HEK293T (cell line): ENCODE results near the gene SLC2A11.

Source experiments
- CTCF ChIA-PET: fragments of 350-600 bp; formaldehyde crosslinking; extraction: SDS; loops from one replicate; lab custom pipeline; 2021; ENCODE audit warnings: antibody characterized with exemption, inconsistent platforms; lab: Yijun Ruan, JAX
- POLR2A ChIA-PET: fragments of 350-600 bp; formaldehyde crosslinking; extraction: SDS; loops from one replicate; lab custom pipeline; 2020; ENCODE audit warnings: antibody characterized with exemption, inconsistent platforms; lab: Yijun Ruan, JAX
- DNase-seq: peaks from one replicate; pipeline ENCODE4 v3.0.0; 2012; ENCODE audit warnings: mixed read lengths; ENCODE audit errors: extremely low spot score
- ARNT ChIP-seq: fragments of 450-650 bp; IDR thresholded peaks from 2 replicates; pipeline ENCODE4 v1.6.1; 2017; ENCODE audit warnings: mild to moderate bottlenecking
- BHLHE40 ChIP-seq: fragments of 450-650 bp; IDR thresholded peaks from 2 replicates; pipeline ENCODE4 v1.6.1; 2016; ENCODE audit warnings: mild to moderate bottlenecking, moderate library complexity, borderline replicate concordance
- CTBP1 ChIP-seq: fragments of 450-650 bp; IDR thresholded peaks from 2 replicates; pipeline ENCODE4 v1.6.1; 2016; ENCODE audit warnings: borderline replicate concordance
- ELF4 ChIP-seq: fragments of 450-650 bp; IDR thresholded peaks from 2 replicates; pipeline ENCODE4 v1.6.1; 2017; ENCODE audit warnings: antibody characterized with exemption
- FOXA1 ChIP-seq: fragments of 450-650 bp; IDR thresholded peaks from 2 replicates; pipeline ENCODE4 v1.6.1; 2016; ENCODE audit warnings: mild to moderate bottlenecking
- FOXK2 ChIP-seq: fragments of 450-650 bp; IDR thresholded peaks from 2 replicates; pipeline ENCODE4 v1.6.1; 2016; ENCODE audit warnings: mild to moderate bottlenecking
- FOXM1 ChIP-seq: fragments of 450-650 bp; IDR thresholded peaks from 2 replicates; pipeline ENCODE4 v1.6.1; 2017; ENCODE audit warnings: mild to moderate bottlenecking, borderline replicate concordance
- HDGF ChIP-seq: fragments of 450-650 bp; IDR thresholded peaks from 2 replicates; pipeline ENCODE4 v1.6.1; 2017; ENCODE audit warnings: antibody characterized with exemption, borderline replicate concordance
- L3MBTL2 ChIP-seq: fragments of 450-650 bp; conservative IDR thresholded peaks from 2 replicates; pipeline ENCODE4 v1.6.1; 2016; ENCODE audit warnings: mild to moderate bottlenecking
- LEF1 ChIP-seq: fragments of 450-650 bp; IDR thresholded peaks from 2 replicates; pipeline ENCODE4 v1.6.1; 2017; ENCODE audit warnings: mild to moderate bottlenecking, borderline replicate concordance
- NFRKB ChIP-seq: fragments of 450-650 bp; IDR thresholded peaks from 2 replicates; pipeline ENCODE4 v1.6.1; 2016; ENCODE audit warnings: mild to moderate bottlenecking, moderate library complexity
- SP1 ChIP-seq: fragments of 450-650 bp; IDR thresholded peaks from 2 replicates; pipeline ENCODE4 v1.6.1; 2017
- SUZ12 ChIP-seq: fragments of 450-650 bp; IDR thresholded peaks from 2 replicates; pipeline ENCODE4 v1.6.1; 2016; ENCODE audit warnings: mild to moderate bottlenecking
- TARDBP ChIP-seq: fragments of 450-650 bp; IDR thresholded peaks from 2 replicates; pipeline ENCODE4 v1.6.1; 2016
- ZNF384 ChIP-seq: fragments of 450-650 bp; IDR thresholded peaks from 2 replicates; pipeline ENCODE4 v1.6.1; 2016
- TF ChIP-seq, protein P1 (sequence below): fragments of 450-650 bp; IDR thresholded peaks from 2 replicates; pipeline ENCODE4 v1.6.1; 2016

SLC2A11 gene

DNA sequence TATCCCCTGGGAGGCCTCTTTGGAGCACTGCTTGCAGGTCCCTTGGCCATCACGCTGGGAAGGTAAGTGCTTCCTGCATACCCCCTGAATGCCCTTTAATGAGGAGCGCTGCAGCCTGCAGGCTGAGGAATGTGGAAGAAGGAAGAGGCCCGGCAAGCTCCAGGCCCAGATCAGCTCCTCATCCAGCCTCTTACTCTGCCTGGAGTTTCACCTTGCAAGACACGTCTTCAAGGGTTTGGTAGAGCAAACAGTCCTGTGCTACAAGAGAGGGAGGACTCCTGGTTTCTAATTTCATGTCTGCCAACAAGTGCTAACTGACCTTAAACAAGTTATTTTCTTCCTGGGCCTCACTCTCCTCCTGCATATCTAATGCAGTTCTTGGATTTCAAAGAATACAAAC lies 10.9 kb downstream of the SLC2A11 start:
- TF ChIP-seq TARDBP, result no peak
- no peak for TF ChIP-seq NFRKB
- TF ChIP-seq, protein P1, sequence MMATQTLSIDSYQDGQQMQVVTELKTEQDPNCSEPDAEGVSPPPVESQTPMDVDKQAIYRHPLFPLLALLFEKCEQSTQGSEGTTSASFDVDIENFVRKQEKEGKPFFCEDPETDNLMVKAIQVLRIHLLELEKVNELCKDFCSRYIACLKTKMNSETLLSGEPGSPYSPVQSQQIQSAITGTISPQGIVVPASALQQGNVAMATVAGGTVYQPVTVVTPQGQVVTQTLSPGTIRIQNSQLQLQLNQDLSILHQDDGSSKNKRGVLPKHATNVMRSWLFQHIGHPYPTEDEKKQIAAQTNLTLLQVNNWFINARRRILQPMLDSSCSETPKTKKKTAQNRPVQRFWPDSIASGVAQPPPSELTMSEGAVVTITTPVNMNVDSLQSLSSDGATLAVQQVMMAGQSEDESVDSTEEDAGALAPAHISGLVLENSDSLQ, result no peak
- no peak for TF ChIP-seq FOXK2
- no peak for TF ChIP-seq L3MBTL2
- TF ChIP-seq CTBP1, result no peak
- TF ChIP-seq ZNF384, result no peak
- no peak for TF ChIP-seq HDGF
- no peak for TF ChIP-seq LEF1
- ChIA-PET POLR2A (interaction anchor here (1.5 to 4.8 kb wide), 2 partner anchors 10 to 26 kb away, joined by 6 to 25 read pairs; partner anchors contain the start of genes MIF and SLC2A11), CTCF (no interaction called here)
- no peak for DNase-seq

GRCh38 chr22:23874871-23875270 lies 17.2 kb downstream of the SLC2A11 start:
- no peak for TF ChIP-seq TARDBP
- no peak for TF ChIP-seq FOXK2
- TF ChIP-seq CTBP1, result no peak
- no peak for TF ChIP-seq SP1
- TF ChIP-seq ELF4, result no peak
- no peak for TF ChIP-seq ARNT
- TF ChIP-seq FOXM1, result no peak
- TF ChIP-seq LEF1, result no peak
- TF ChIP-seq, protein P1, result no peak
- TF ChIP-seq L3MBTL2, result no peak
- ChIA-PET CTCF (interaction anchor here (0.6 kb wide), 1 partner anchor 115 kb away, joined by 5 read pairs; no protein-coding TSS in a partner anchor), POLR2A (interaction anchor here (1.4 to 2.9 kb wide), 2 partner anchors 16 to 19 kb away, joined by 5 to 16 read pairs; partner anchors contain the start of genes MIF and SLC2A11)
- DNase-seq, result no peak

GRCh38 chr22:23875801-23876200 lies 18.1 kb downstream of the SLC2A11 start:
- no peak for DNase-seq
- POLR2A ChIA-PET, result interaction anchor here (1.0 to 2.9 kb wide), 2 partner anchors 17 to 28 kb away, joined by 3 to 16 read pairs; partner anchors contain the start of gene SLC2A11
- CTCF ChIA-PET, result no interaction called here
- TF ChIP-seq FOXA1 (no peak), BHLHE40 (no peak), ZNF384 (no peak), SUZ12 (no peak), ARNT (no peak), TARDBP (no peak), L3MBTL2 (no peak), CTBP1 (no peak), HDGF (no peak), ELF4 (no peak), FOXM1 (no peak)
- TF ChIP-seq, protein P1, result no peak

- no peak for TF ChIP-seq ARNT
- TF ChIP-seq NFRKB, result no peak
- TF ChIP-seq FOXA1, result no peak
- TF ChIP-seq L3MBTL2, result no peak
- TF ChIP-seq CTBP1, result no peak
- no peak for TF ChIP-seq LEF1
- no peak for TF ChIP-seq BHLHE40
- no peak for TF ChIP-seq SP1
- TF ChIP-seq ZNF384, result no peak
- TF ChIP-seq SUZ12, result no peak
- TF ChIP-seq FOXM1, result no peak
- no peak for TF ChIP-seq HDGF
- TF ChIP-seq, protein P1, result no peak
- no peak for TF ChIP-seq ELF4
- no peak for TF ChIP-seq TARDBP
- ChIA-PET POLR2A (interaction anchor here (1.1 to 1.5 kb wide), 2 partner anchors 17 to 20 kb away, joined by 3 to 9 read pairs; partner anchors contain the start of genes MIF and SLC2A11), CTCF (interaction anchor here (0.8 kb wide), 1 partner anchor 16 kb away, joined by 4 read pairs; no protein-coding TSS in a partner anchor)
- DNase-seq, result no peak
Observed at GRCh38 chr22:23877566-23877965, 19.9 kb downstream of the SLC2A11 start.

- DNase-seq, result no peak
- ChIA-PET POLR2A (interaction anchor here (1.1 to 1.5 kb wide), 2 partner anchors 16 to 21 kb away, joined by 3 to 9 read pairs; partner anchors contain the start of genes MIF and SLC2A11), CTCF (interaction anchor here (0.8 kb wide), 1 partner anchor 16 kb away, joined by 4 read pairs; no protein-coding TSS in a partner anchor)
- TF ChIP-seq HDGF, result no peak
- no peak for TF ChIP-seq ARNT
- TF ChIP-seq ELF4, result no peak
- no peak for TF ChIP-seq TARDBP
- no peak for TF ChIP-seq BHLHE40
Observed at GRCh38 chr22:23878219-23878618, 20.5 kb downstream of the SLC2A11 start.
